WTC11 (cell line): ENCODE results near the gene FAS.

Experiments used
- AFF4 ChIP-seq: sonication (generic); formaldehyde crosslinking; IDR thresholded peaks from 2 replicates; pipeline ENCODE4 v1.8.1; 2023; ENCODE audit warnings: mild to moderate bottlenecking, missing genetic modification reagents, borderline replicate concordance
- MYBL2 ChIP-seq: sonication (generic); formaldehyde crosslinking; IDR thresholded peaks from 2 replicates; pipeline ENCODE4 v1.8.1; 2023; ENCODE audit warnings: mild to moderate bottlenecking, moderate library complexity, missing genetic modification reagents
- USF2 ChIP-seq: sonication (generic); formaldehyde crosslinking; IDR thresholded peaks from 2 replicates; pipeline ENCODE4 v1.8.1; 2023; ENCODE audit warnings: mild to moderate bottlenecking, missing genetic modification reagents, moderate library complexity
- ZNF232 ChIP-seq: sonication (generic); formaldehyde crosslinking; IDR thresholded peaks from 2 replicates; pipeline ENCODE4 v1.8.0; 2022; ENCODE audit warnings: mild to moderate bottlenecking, missing genetic modification reagents
- TF ChIP-seq, protein P1 (sequence below): fragments of 200-600 bp; IDR thresholded peaks from 2 replicates; pipeline ENCODE4 v1.8.0; 2022; ENCODE audit warnings: antibody characterized with exemption

DNA sequence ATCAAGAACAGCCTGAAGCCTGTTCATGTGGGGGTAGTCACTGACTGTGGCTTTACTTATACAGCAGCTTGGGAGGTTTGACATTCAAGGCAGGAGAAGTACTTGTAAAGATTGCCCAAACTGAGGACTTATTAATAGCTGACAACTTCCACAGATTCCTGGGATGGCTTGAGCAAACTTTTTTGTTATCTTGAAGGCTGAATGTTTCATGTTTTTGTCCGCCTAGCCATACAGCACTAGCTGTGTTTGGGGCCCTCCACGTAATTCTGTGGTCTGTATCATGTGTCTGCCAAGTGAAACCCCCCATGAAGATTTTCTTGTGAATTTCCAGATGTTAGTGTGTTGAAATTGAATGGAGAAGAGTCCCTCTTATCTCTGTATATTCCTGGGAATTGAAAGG is 38.6 kb downstream of the FAS start:
- TF ChIP-seq, protein P1, sequence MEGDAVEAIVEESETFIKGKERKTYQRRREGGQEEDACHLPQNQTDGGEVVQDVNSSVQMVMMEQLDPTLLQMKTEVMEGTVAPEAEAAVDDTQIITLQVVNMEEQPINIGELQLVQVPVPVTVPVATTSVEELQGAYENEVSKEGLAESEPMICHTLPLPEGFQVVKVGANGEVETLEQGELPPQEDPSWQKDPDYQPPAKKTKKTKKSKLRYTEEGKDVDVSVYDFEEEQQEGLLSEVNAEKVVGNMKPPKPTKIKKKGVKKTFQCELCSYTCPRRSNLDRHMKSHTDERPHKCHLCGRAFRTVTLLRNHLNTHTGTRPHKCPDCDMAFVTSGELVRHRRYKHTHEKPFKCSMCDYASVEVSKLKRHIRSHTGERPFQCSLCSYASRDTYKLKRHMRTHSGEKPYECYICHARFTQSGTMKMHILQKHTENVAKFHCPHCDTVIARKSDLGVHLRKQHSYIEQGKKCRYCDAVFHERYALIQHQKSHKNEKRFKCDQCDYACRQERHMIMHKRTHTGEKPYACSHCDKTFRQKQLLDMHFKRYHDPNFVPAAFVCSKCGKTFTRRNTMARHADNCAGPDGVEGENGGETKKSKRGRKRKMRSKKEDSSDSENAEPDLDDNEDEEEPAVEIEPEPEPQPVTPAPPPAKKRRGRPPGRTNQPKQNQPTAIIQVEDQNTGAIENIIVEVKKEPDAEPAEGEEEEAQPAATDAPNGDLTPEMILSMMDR, result no peak
- TF ChIP-seq MYBL2 (CRISPR knock-in tag) (no peak), ZNF232 (no peak), USF2 (no peak), AFF4 (no peak)
